ENCODE data around the gene CHD6.

DNA sequence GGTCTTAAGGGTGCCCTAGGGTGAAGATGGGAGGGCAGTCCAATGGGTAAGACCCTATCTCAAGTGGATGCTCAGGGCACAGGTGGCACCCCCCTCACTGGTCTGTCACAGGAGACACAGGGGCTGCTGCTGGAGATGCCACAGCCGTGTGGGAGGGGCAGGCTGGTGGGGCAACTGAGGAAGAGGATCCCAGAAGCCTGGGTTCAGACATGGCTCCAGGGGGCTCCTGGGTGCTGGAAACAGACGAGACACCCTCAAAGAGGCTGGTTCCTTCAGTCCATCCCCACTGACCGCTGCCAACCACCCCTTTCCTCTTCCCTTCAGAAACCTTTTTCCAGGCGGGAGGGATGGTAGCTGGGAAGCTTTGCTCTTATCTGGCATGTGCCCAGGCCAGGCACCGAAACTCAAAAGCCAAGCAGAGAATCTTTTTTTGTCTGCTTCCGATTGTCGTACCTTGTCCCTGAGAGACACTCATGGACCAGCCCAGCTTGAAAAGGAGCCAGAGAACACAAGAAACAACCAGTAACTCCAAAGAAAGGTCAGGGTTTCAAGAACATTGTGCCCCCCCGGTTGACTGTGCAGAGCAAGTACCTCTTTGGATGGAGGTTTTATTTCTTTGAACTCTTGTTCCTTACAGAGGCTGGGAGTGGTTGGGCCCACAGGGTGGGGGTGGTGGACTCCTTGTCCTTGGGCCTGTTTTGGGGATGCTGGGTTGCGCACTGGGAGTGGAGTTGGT is 223.1 kb downstream of the CHD6 start:
- TF ChIP-seq, protein P1, sequence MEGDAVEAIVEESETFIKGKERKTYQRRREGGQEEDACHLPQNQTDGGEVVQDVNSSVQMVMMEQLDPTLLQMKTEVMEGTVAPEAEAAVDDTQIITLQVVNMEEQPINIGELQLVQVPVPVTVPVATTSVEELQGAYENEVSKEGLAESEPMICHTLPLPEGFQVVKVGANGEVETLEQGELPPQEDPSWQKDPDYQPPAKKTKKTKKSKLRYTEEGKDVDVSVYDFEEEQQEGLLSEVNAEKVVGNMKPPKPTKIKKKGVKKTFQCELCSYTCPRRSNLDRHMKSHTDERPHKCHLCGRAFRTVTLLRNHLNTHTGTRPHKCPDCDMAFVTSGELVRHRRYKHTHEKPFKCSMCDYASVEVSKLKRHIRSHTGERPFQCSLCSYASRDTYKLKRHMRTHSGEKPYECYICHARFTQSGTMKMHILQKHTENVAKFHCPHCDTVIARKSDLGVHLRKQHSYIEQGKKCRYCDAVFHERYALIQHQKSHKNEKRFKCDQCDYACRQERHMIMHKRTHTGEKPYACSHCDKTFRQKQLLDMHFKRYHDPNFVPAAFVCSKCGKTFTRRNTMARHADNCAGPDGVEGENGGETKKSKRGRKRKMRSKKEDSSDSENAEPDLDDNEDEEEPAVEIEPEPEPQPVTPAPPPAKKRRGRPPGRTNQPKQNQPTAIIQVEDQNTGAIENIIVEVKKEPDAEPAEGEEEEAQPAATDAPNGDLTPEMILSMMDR (IDR thresholded peaks at IDR 0.05) = no peak
- no peak for TF ChIP-seq POLR2A (IDR thresholded peaks at IDR 0.05)
